Astrocyte (in vitro differentiated cells and primary cell): ENCODE data around the gene F2R. TPM values are rescaled to one million over a fixed set of nuclear protein-coding genes. Genes with fewer than 3 reads are reported as not detected.
A peak's percentile ranks its signal among the peaks of the same experiment; 100 is the strongest.

Experiments used
- DNase-seq: peaks from one replicate; pipeline ENCODE4 v3.0.0-alpha.2; 2010; ENCODE audit warnings: low read depth
- FAIRE-seq: peaks from 2 replicates; lab custom pipeline; 2011; peaks lifted over from hg19 to GRCh38; lab: Jason Lieb, UNC
- H2AFZ ChIP-seq: 2 replicates; pipeline ENCODE4 v1.6.0; 2012; ENCODE audit warnings: low read depth, low read length, inconsistent platforms
- H3K27ac ChIP-seq: 2 replicates; pipeline ENCODE4 v1.5.1; 2011; ENCODE audit warnings: low read depth, low read length, inconsistent platforms
- H3K27me3 ChIP-seq: 2 replicates; pipeline ENCODE4 v1.6.0; 2011; ENCODE audit warnings: low read length, inconsistent platforms; ENCODE audit not compliant: insufficient read depth
- H3K36me3 ChIP-seq: 2 replicates; pipeline ENCODE4 v1.5.1; 2011; ENCODE audit warnings: low read length, inconsistent platforms; ENCODE audit not compliant: insufficient read depth
- H3K4me1 ChIP-seq: 2 replicates; pipeline ENCODE4 v1.5.1; 2011; ENCODE audit warnings: low read length, inconsistent platforms; ENCODE audit not compliant: insufficient read depth
- H3K4me2 ChIP-seq: 2 replicates; pipeline ENCODE4 v1.6.0; 2012; ENCODE audit warnings: low read length, inconsistent platforms
- H3K4me3 ChIP-seq: 2 replicates; pipeline ENCODE4 v1.5.1; 2011; ENCODE audit warnings: low read depth, mild to moderate bottlenecking, low read length, inconsistent platforms; ENCODE audit not compliant: insufficient read depth
- H3K79me2 ChIP-seq: 2 replicates; pipeline ENCODE4 v1.6.0; 2012; ENCODE audit warnings: mild to moderate bottlenecking, low read length, inconsistent platforms; ENCODE audit not compliant: insufficient read depth
- H3K9ac ChIP-seq: 2 replicates; pipeline ENCODE4 v1.6.0; 2012; ENCODE audit warnings: mild to moderate bottlenecking, low read length, inconsistent platforms
- H3K9me3 ChIP-seq: 2 replicates; pipeline ENCODE4 v1.5.1; 2012; ENCODE audit warnings: low read depth, mild to moderate bottlenecking, low read length, inconsistent platforms; ENCODE audit not compliant: insufficient read depth
- H4K20me1 ChIP-seq: 2 replicates; pipeline ENCODE4 v1.6.0; 2012; ENCODE audit warnings: low read length, inconsistent platforms; ENCODE audit not compliant: insufficient read depth
- H3K27ac Mint-ChIP-seq: one replicate; pipeline ENCODE4 v1.8.0; 2021; ENCODE audit warnings: mild to moderate bottlenecking, mixed read lengths; ENCODE audit not compliant: unreplicated experiment
- H3K27me3 Mint-ChIP-seq: one replicate; pipeline ENCODE4 v1.8.0; 2021; ENCODE audit warnings: low read depth, mixed read lengths; ENCODE audit not compliant: unreplicated experiment
- H3K36me3 Mint-ChIP-seq: one replicate; pipeline ENCODE4 v1.8.0; 2021; ENCODE audit warnings: low read depth, mixed read lengths; ENCODE audit not compliant: unreplicated experiment
- H3K4me1 Mint-ChIP-seq: one replicate; pipeline ENCODE4 v1.8.0; 2021; ENCODE audit warnings: low read depth, mixed read lengths; ENCODE audit not compliant: unreplicated experiment
- H3K4me3 Mint-ChIP-seq: one replicate; pipeline ENCODE4 v1.8.0; 2021; ENCODE audit warnings: mild to moderate bottlenecking, moderate library complexity, mixed read lengths; ENCODE audit not compliant: unreplicated experiment
- H3K9me3 Mint-ChIP-seq: one replicate; pipeline ENCODE4 v1.8.0; 2021; ENCODE audit warnings: mild to moderate bottlenecking, mixed read lengths; ENCODE audit not compliant: unreplicated experiment
- EZH2 ChIP-seq: IDR thresholded peaks from 2 replicates; pipeline ENCODE4 v1.6.1; 2012; ENCODE audit warnings: mild to moderate bottlenecking, low read length, inconsistent platforms; ENCODE audit not compliant: insufficient read depth
- total RNA-seq: library from RNA; stranded (reverse); gene quantifications from 2 replicates; pipeline ENCODE4 v1.2.1, GENCODE V29; 2021
- TF ChIP-seq, protein P1 (sequence below): IDR thresholded peaks from 2 replicates; pipeline ENCODE4 v1.5.1; 2011; ENCODE audit warnings: low read depth, mild to moderate bottlenecking, inconsistent platforms, low read length, moderate library complexity; ENCODE audit not compliant: insufficient read depth

F2R gene
- total RNA-seq, 1 donor from 2014 or later = 285 TPM

DNA sequence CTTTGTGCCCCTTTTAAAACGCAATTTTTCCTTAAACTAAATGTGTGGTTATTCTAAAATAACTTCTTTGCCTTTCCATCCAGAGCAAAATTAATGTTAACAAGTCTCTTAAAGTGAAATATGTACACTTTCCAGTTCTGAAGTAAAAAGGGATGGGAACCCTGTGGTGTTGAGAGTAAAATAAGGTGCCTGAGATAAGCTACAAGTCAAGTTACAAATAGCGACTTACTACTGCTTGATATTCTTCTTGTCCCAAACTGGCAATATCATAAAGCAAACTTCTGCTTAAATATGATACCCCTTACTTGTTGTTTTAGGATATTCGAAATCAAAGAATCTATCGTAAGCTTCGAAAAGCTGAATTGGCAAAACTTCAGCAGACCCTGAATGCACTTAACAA lies 18.3 kb upstream of the F2R start:
- no peak overlapping the region for H2AFZ ChIP-seq
- Mint-ChIP-seq H3K27ac (no peak overlapping the region), H3K4me1 (peaks cover 26% of the 10 kb centered on the region), H3K27me3 (no peaks in the 10 kb centered on the region), H3K9me3 (no peaks in the 10 kb centered on the region), H3K36me3 (peaks cover 6% of the 10 kb centered on the region), H3K4me3 (no peak overlapping the region)
- no peak overlapping the region for H3K4me3 ChIP-seq
- H3K27ac ChIP-seq = no peak overlapping the region
- no peak overlapping the region for H3K9ac ChIP-seq
- no peaks in the 10 kb centered on the region for H3K79me2 ChIP-seq
- FAIRE-seq = no peak
- H3K9me3 ChIP-seq = no peaks in the 10 kb centered on the region
- no peak overlapping the region for H3K4me2 ChIP-seq
- H4K20me1 ChIP-seq = no peaks in the 10 kb centered on the region
- H3K27me3 ChIP-seq = no peaks in the 10 kb centered on the region
- H3K4me1 ChIP-seq = peaks cover 7% of the 10 kb centered on the region
- H3K36me3 ChIP-seq = no peaks in the 10 kb centered on the region
- no peak for DNase-seq
- TF ChIP-seq, protein P1, sequence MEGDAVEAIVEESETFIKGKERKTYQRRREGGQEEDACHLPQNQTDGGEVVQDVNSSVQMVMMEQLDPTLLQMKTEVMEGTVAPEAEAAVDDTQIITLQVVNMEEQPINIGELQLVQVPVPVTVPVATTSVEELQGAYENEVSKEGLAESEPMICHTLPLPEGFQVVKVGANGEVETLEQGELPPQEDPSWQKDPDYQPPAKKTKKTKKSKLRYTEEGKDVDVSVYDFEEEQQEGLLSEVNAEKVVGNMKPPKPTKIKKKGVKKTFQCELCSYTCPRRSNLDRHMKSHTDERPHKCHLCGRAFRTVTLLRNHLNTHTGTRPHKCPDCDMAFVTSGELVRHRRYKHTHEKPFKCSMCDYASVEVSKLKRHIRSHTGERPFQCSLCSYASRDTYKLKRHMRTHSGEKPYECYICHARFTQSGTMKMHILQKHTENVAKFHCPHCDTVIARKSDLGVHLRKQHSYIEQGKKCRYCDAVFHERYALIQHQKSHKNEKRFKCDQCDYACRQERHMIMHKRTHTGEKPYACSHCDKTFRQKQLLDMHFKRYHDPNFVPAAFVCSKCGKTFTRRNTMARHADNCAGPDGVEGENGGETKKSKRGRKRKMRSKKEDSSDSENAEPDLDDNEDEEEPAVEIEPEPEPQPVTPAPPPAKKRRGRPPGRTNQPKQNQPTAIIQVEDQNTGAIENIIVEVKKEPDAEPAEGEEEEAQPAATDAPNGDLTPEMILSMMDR = no peak
- no peak for TF ChIP-seq EZH2

DNA sequence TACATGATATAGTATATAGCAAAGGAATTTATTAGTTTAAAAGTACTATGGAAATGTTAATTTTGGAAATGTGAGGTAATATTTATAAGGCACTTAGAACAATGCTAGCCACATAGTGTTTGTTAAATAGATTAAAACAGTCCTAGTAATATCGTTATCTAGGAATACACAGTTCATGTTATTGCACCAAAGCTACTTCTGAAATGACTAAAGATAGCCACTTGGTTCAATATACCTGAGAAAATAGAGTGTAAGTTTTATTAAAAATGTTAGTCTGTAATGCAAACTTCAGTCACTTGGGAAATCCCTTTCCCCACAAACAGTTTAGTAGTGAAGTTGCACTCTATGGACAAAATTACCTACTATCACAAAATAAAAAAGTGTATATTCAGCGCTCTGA lies 15.4 kb upstream of the F2R start:
- H3K4me3 ChIP-seq = no peak overlapping the region
- no peak overlapping the region for H3K9ac ChIP-seq
- H2AFZ ChIP-seq = no peak overlapping the region
- H3K4me1 Mint-ChIP-seq = peaks cover 27% of the 10 kb centered on the region
- H3K9me3 Mint-ChIP-seq = no peaks in the 10 kb centered on the region
- H3K27me3 Mint-ChIP-seq = no peaks in the 10 kb centered on the region
- peaks cover 3% of the 10 kb centered on the region for H3K36me3 Mint-ChIP-seq
- H3K4me3 Mint-ChIP-seq = no peak overlapping the region
- TF ChIP-seq, protein P1 = no peak
- no peaks in the 10 kb centered on the region for H3K27me3 ChIP-seq
- H3K27ac Mint-ChIP-seq = peak overlapping the region; percentile 3
- no peaks in the 10 kb centered on the region for H3K36me3 ChIP-seq
- H3K9me3 ChIP-seq = no peaks in the 10 kb centered on the region
- FAIRE-seq (no peak), DNase-seq (no peak)
- H4K20me1 ChIP-seq = no peaks in the 10 kb centered on the region
- no peak overlapping the region for H3K27ac ChIP-seq
- peaks cover 14% of the 10 kb centered on the region for H3K4me1 ChIP-seq
- no peaks in the 10 kb centered on the region for H3K79me2 ChIP-seq
- no peak overlapping the region for H3K4me2 ChIP-seq

DNA sequence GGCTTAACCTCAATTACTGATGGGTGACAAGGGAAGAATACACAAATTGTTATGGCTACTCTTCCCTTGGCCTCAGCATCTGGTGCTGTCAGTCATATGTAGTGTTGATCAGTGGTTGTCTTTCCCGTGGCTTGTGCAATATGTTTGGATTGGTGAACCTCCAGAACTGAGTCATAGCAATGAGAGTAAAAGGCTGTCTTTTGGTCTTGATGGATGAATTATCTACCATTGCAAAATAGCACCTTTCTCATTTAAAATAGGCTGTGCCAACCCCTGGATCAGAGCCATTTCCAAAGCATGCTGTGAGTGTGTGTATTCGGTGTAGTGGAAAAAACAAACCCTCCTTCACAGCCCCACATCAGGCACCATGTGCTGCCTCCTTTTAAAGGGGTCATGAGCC lies 14.6 kb upstream of the F2R start:
- Histone ChIP-seq H3K4me3 (no peak overlapping the region), H3K27ac (no peak overlapping the region), H3K9ac (no peak overlapping the region), H3K79me2 (no peaks in the 10 kb centered on the region), H4K20me1 (no peaks in the 10 kb centered on the region), H2AFZ (no peak overlapping the region), H3K4me2 (no peak overlapping the region), H3K27me3 (no peaks in the 10 kb centered on the region), H3K36me3 (no peaks in the 10 kb centered on the region), H3K9me3 (no peaks in the 10 kb centered on the region), H3K4me1 (peaks cover 14% of the 10 kb centered on the region)
- no peaks in the 10 kb centered on the region for H3K9me3 Mint-ChIP-seq
- H3K36me3 Mint-ChIP-seq = peaks cover 3% of the 10 kb centered on the region
- no peaks in the 10 kb centered on the region for H3K27me3 Mint-ChIP-seq
- TF ChIP-seq, protein P1 = no peak
- TF ChIP-seq EZH2 = no peak
- DNase-seq (peak; percentile 85), FAIRE-seq (peak; percentile 20)
- H3K4me3 Mint-ChIP-seq = no peak overlapping the region
- no peak overlapping the region for H3K27ac Mint-ChIP-seq
- peaks cover 24% of the 10 kb centered on the region for H3K4me1 Mint-ChIP-seq
